HepG2 (cell line): ENCODE data around the gene PPP1R7.

ENCODE experiments used
- CHD2 ChIP-seq: IDR thresholded peaks from 2 replicates; pipeline ENCODE4 v1.6.1; 2011; ENCODE audit warnings: low read depth, low read length, improper control_type of control experiment
- CTCF ChIP-seq: sonication (generic); formaldehyde crosslinking; IDR thresholded peaks from 2 replicates; pipeline ENCODE4 v1.5.0; 2020; ENCODE audit warnings: mild to moderate bottlenecking, missing genetic modification reagents, moderate library complexity
- MAFG ChIP-seq: sonication (generic); formaldehyde crosslinking; IDR thresholded peaks from 2 replicates; pipeline ENCODE4 v1.5.1; 2020; ENCODE audit warnings: mild to moderate bottlenecking, missing genetic modification reagents
- NFATC3 ChIP-seq: sonication (generic); formaldehyde crosslinking; IDR thresholded peaks from 2 replicates; pipeline ENCODE4 v1.5.1; 2020; ENCODE audit warnings: mild to moderate bottlenecking, missing genetic modification reagents
- POLR2A ChIP-seq, 2 experiments: IDR thresholded peaks; 2 replicates each; pipeline ENCODE4 v1.6.1; 2011; ENCODE audit warnings: low read depth in 2 of 2, low read length in 2 of 2, mild to moderate bottlenecking in 1 of 2, moderate library complexity in 1 of 2; ENCODE audit not compliant: insufficient read depth in 1 of 2
- RNF219 ChIP-seq: sonication (generic); formaldehyde crosslinking; IDR thresholded peaks from 2 replicates; pipeline ENCODE4 v1.5.0; 2020; ENCODE audit warnings: mild to moderate bottlenecking, missing genetic modification reagents
- ZNF510 ChIP-seq: sonication (generic); formaldehyde crosslinking; IDR thresholded peaks from 2 replicates; pipeline ENCODE4 v1.4.0; 2020; ENCODE audit warnings: low read depth, mild to moderate bottlenecking, missing genetic modification reagents
- ZNF562 ChIP-seq: sonication (generic); formaldehyde crosslinking; IDR thresholded peaks from 2 replicates; pipeline ENCODE4 v1.8.0; 2022; ENCODE audit warnings: missing genetic modification reagents, borderline replicate concordance

GRCh38 chr2:241207641-241208040 lies 57.4 kb downstream of the PPP1R7 start:
- no peak for TF ChIP-seq CTCF (CRISPR knock-in tag)
- TF ChIP-seq ZNF510: no peak
- no peak for TF ChIP-seq CHD2
- no peak for TF ChIP-seq RNF219 (CRISPR knock-in tag)
- TF ChIP-seq POLR2A (IDR thresholded peaks at IDR 0.05; ENCODE audit: insufficient read depth in 1 of 2, low read depth in 2 of 2, low read length in 2 of 2): no peak
- TF ChIP-seq MAFG (CRISPR knock-in tag): no peak
- no peak for TF ChIP-seq ZNF562 (CRISPR knock-in tag)
- no peak for TF ChIP-seq NFATC3 (CRISPR knock-in tag)
